ENCODE measurements around the gene ERFE.

DNA sequence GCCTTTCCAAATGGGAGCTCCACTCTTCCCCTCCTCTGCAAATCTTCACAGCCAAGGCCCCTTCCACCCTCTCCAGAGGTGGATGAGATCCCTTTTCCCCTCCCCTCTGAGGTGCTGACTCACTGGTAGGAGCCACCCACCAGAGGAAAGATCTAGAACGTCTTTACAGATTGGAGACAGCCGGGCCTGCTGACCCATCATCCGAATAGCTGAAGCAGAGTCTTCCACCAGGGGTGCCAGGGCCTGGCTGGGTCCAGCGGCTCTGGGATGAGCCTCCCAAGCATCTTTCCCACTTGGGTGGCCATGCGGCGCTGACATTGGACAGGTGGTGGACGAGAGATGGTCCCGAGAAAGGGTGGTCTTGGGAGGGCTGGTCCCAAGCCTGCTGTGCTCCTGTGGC is 9.0 kb downstream of the ERFE start:
- TF ChIP-seq, protein P1, sequence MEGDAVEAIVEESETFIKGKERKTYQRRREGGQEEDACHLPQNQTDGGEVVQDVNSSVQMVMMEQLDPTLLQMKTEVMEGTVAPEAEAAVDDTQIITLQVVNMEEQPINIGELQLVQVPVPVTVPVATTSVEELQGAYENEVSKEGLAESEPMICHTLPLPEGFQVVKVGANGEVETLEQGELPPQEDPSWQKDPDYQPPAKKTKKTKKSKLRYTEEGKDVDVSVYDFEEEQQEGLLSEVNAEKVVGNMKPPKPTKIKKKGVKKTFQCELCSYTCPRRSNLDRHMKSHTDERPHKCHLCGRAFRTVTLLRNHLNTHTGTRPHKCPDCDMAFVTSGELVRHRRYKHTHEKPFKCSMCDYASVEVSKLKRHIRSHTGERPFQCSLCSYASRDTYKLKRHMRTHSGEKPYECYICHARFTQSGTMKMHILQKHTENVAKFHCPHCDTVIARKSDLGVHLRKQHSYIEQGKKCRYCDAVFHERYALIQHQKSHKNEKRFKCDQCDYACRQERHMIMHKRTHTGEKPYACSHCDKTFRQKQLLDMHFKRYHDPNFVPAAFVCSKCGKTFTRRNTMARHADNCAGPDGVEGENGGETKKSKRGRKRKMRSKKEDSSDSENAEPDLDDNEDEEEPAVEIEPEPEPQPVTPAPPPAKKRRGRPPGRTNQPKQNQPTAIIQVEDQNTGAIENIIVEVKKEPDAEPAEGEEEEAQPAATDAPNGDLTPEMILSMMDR (IDR thresholded peaks at IDR 0.05): no peak
- TF ChIP-seq POLR2A (IDR thresholded peaks at IDR 0.05): no peak
